OCI-LY1 (cell line): ENCODE measurements around the gene PRRG2.

Source experiments
- CTCF ChIP-seq: fragments of 200-600 bp; sonication (generic), shearing (Covaris generic); IDR thresholded peaks from 2 replicates; pipeline ENCODE4 v1.5.1; 2017; ENCODE audit warnings: mild to moderate bottlenecking, antibody characterized with exemption, low read length, moderate library complexity, mixed read lengths
- EZH2 ChIP-seq: fragments of 200-600 bp; sonication (generic), shearing (Covaris generic); IDR thresholded peaks from 2 replicates; pipeline ENCODE4 v1.8.0; 2017; ENCODE audit warnings: borderline replicate concordance, mixed run types, mild to moderate bottlenecking, antibody characterized with exemption, low read length, moderate library complexity, mixed read lengths

- TF ChIP-seq CTCF: no peak
- no peak for TF ChIP-seq EZH2
Measured at GRCh38 chr19:49588365-49589122, 7.4 kb downstream of the PRRG2 start.
